MCF 10A (cell line): ENCODE measurements around the gene PCSK5. TPM values are rescaled to one million over a fixed set of nuclear protein-coding genes. Genes with fewer than 3 reads are reported as not detected.

Experiments
- BruUV-seq: library from RNA; stranded (reverse); fragments of 400-500 nt; replicated peaks from 2 replicates; lab custom pipeline; 2021; lab: Mats Ljungman, UMichigan
- CTCF ChIA-PET: fragments of 300-600 bp; sonication (Branson Sonifier 250); formaldehyde crosslinking; extraction: SDS; loops from one replicate; lab custom pipeline; 2021; ENCODE audit warnings: antibody characterized with exemption, inconsistent platforms; lab: Yijun Ruan, JAX
- POLR2A ChIA-PET: fragments of 300-600, 350-650 bp; sonication (Branson Sonifier 250); formaldehyde crosslinking; extraction: SDS; loops from one replicate; lab custom pipeline; 2020; ENCODE audit warnings: antibody characterized with exemption, inconsistent platforms; lab: Yijun Ruan, JAX
- DNase-seq: peaks from one replicate; pipeline ENCODE4 v3.0.0-alpha.2; 2018; ENCODE audit not compliant: unreplicated experiment
- H3K27ac Mint-ChIP-seq: one replicate; pipeline ENCODE4 v1.8.0; 2022; ENCODE audit warnings: mild to moderate bottlenecking, low read depth, mixed read lengths; ENCODE audit not compliant: unreplicated experiment
- H3K27me3 Mint-ChIP-seq: one replicate; pipeline ENCODE4 v1.8.0; 2022; ENCODE audit warnings: mixed read lengths; ENCODE audit not compliant: insufficient read depth, unreplicated experiment
- H3K36me3 Mint-ChIP-seq: one replicate; pipeline ENCODE4 v1.8.0; 2022; ENCODE audit warnings: mild to moderate bottlenecking, moderate library complexity, mixed read lengths; ENCODE audit not compliant: insufficient read depth, unreplicated experiment
- H3K4me1 Mint-ChIP-seq: one replicate; pipeline ENCODE4 v1.8.0; 2022; ENCODE audit warnings: mixed read lengths; ENCODE audit not compliant: insufficient read depth, unreplicated experiment
- H3K4me3 Mint-ChIP-seq: one replicate; pipeline ENCODE4 v1.8.0; 2022; ENCODE audit warnings: mild to moderate bottlenecking, moderate library complexity, mixed read lengths; ENCODE audit not compliant: unreplicated experiment
- H3K9me3 Mint-ChIP-seq: one replicate; pipeline ENCODE4 v1.8.0; 2022; ENCODE audit warnings: mixed read lengths; ENCODE audit not compliant: unreplicated experiment
- intact Hi-C: fragments of 100-400 bp; cut with micrococcal nuclease; formaldehyde crosslinking; loops from 2 replicates; pipeline ENCODE4 v1.14.1; 2022
- total RNA-seq: library from RNA; stranded (reverse); gene quantifications from 2 replicates; pipeline ENCODE4 v1.2.3, GENCODE V29; 2022
- TF ChIP-seq, protein P1 (sequence below): fragments of 200-600 bp; IDR thresholded peaks from one replicate; pipeline ENCODE4 v1.8.0; 2022; ENCODE audit warnings: antibody characterized with exemption, mild to moderate bottlenecking; ENCODE audit not compliant: unreplicated experiment

Gene PCSK5
- total RNA-seq, 1 experiment from 2014 or later = not detected

DNA sequence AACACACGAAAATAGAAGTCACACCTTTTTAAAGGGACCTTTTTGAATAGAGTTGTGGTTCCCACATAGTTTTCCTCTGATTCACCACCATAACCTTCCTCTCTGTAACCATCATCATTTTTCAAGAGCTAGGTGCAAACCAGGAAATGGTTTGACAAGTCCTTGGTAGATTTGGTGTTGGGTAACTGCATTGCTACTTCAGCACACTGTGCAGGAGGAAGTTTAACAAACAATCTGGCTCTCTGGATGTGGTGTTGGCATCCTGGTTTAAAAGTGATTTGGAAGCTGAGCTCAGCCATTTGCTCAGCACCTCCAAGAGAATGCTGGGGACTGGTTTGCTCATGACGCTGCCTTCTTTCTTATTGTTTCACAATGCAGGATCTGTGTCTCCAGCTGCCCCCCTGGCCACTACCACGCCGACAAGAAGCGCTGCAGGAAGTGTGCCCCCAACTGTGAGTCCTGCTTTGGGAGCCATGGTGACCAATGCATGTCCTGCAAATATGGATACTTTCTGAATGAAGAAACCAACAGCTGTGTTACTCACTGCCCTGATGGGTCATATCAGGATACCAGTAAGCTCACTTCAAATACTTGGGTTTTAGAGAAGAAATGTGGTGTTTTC is 290.7 kb downstream of the PCSK5 start:
- Mint-ChIP-seq H3K27ac (no peak overlapping the region), H3K4me1 (no peaks in the 10 kb centered on the region), H3K9me3 (peaks cover 15% of the 10 kb centered on the region), H3K4me3 (no peak overlapping the region), H3K36me3 (no peaks in the 10 kb centered on the region), H3K27me3 (no peaks in the 10 kb centered on the region)
- TF ChIP-seq, protein P1, sequence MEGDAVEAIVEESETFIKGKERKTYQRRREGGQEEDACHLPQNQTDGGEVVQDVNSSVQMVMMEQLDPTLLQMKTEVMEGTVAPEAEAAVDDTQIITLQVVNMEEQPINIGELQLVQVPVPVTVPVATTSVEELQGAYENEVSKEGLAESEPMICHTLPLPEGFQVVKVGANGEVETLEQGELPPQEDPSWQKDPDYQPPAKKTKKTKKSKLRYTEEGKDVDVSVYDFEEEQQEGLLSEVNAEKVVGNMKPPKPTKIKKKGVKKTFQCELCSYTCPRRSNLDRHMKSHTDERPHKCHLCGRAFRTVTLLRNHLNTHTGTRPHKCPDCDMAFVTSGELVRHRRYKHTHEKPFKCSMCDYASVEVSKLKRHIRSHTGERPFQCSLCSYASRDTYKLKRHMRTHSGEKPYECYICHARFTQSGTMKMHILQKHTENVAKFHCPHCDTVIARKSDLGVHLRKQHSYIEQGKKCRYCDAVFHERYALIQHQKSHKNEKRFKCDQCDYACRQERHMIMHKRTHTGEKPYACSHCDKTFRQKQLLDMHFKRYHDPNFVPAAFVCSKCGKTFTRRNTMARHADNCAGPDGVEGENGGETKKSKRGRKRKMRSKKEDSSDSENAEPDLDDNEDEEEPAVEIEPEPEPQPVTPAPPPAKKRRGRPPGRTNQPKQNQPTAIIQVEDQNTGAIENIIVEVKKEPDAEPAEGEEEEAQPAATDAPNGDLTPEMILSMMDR = no peak
- intact Hi-C loops = no loop called here
- POLR2A ChIA-PET = interaction anchor here (0.5 to 0.8 kb wide), 3 partner anchors 9 to 277 kb away, joined by 3 to 4 read pairs (median 3); no protein-coding TSS in a partner anchor
- no TSS peak for BruUV-seq
- CTCF ChIA-PET = no interaction called here
- peak; percentile 62 for DNase-seq

DNA sequence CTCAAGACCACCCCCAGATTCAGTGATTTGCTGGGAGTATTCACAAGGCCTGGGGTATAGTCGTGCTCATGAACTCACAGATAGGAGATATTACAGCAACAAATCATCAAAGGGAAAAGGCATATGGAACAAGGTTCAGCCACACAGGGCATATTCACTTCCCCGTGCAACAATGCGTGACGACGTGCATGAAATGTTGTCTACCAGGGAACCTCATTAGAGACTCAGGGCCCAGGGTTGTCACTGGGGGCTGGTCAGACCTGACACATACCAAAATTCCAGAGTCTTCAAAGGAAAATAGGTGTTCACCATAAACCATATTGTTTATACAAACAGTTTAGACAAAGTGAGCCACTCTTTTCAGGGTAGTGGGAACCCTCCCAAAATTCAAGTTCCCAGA is 291.3 kb downstream of the PCSK5 start:
- no peaks in the 10 kb centered on the region for H3K36me3 Mint-ChIP-seq
- ChIA-PET CTCF (no interaction called here), POLR2A (interaction anchor here (0.6 kb wide), 1 partner anchor 10 kb away, joined by 4 read pairs; no protein-coding TSS in a partner anchor)
- TF ChIP-seq, protein P1 = no peak
- no peaks in the 10 kb centered on the region for H3K4me1 Mint-ChIP-seq
- H3K4me3 Mint-ChIP-seq = no peak overlapping the region
- BruUV-seq = no TSS peak
- no peak overlapping the region for H3K27ac Mint-ChIP-seq
- intact Hi-C loops = no loop called here
- no peak for DNase-seq
- H3K27me3 Mint-ChIP-seq = no peaks in the 10 kb centered on the region
- H3K9me3 Mint-ChIP-seq = peaks cover 15% of the 10 kb centered on the region

GRCh38 chr9:76185432-76185831 is 295.0 kb downstream of the PCSK5 start:
- POLR2A ChIA-PET = no interaction called here
- CTCF ChIA-PET = no interaction called here
- Mint-ChIP-seq H3K9me3 (peaks cover 15% of the 10 kb centered on the region), H3K36me3 (no peaks in the 10 kb centered on the region), H3K27ac (no peak overlapping the region), H3K27me3 (no peaks in the 10 kb centered on the region), H3K4me3 (no peak overlapping the region), H3K4me1 (no peaks in the 10 kb centered on the region)
- DNase-seq = no peak
- TF ChIP-seq, protein P1 = no peak
- no TSS peak for BruUV-seq
- intact Hi-C loops = no loop called here

GRCh38 chr9:76188286-76188685 is 297.8 kb downstream of the PCSK5 start:
- no peak overlapping the region for H3K4me3 Mint-ChIP-seq
- no peaks in the 10 kb centered on the region for H3K27me3 Mint-ChIP-seq
- no TSS peak for BruUV-seq
- H3K4me1 Mint-ChIP-seq = no peaks in the 10 kb centered on the region
- ChIA-PET POLR2A (no interaction called here), CTCF (no interaction called here)
- intact Hi-C loops = no loop called here
- no peak for DNase-seq
- peaks cover 26% of the 10 kb centered on the region for H3K9me3 Mint-ChIP-seq
- TF ChIP-seq, protein P1 = no peak
- no peak overlapping the region for H3K27ac Mint-ChIP-seq
- no peaks in the 10 kb centered on the region for H3K36me3 Mint-ChIP-seq
